K562 (cell line): ENCODE measurements around the gene FANCC. TPM values are rescaled to one million over a fixed set of nuclear protein-coding genes. Genes with fewer than 3 reads are reported as not detected.

ENCODE experiments used
- ATAC-seq: fragments of 200-7000 bp; cut with Tn5 transposase; 3 replicates; pipeline ENCODE4 v1.9.1; 2020; ENCODE audit warnings: moderate library complexity
- BruUV-seq: library from RNA; stranded (reverse); fragments of 400-500 nt; replicated peaks from 2 replicates; lab custom pipeline; 2021; lab: Mats Ljungman, UMichigan
- CTCF ChIA-PET: fragments of 300-600 bp; formaldehyde crosslinking; extraction: SDS; loops from one replicate; lab custom pipeline; 2021; ENCODE audit warnings: low intra/inter-chr PET ratio; lab: Yijun Ruan, JAX
- POLR2A ChIA-PET: fragments of 300-600, 350-650 bp; sonication (Branson Sonifier 250); formaldehyde crosslinking; extraction: SDS; loops from one replicate; lab custom pipeline; 2021; ENCODE audit warnings: antibody characterized with exemption, inconsistent platforms; lab: Yijun Ruan, JAX
- DNase-seq, 4 experiments: peaks; one replicate each; pipeline versions ENCODE4 v3.0.0 to v3.0.0-alpha.2; 2011 to 2018; ENCODE audit warnings: low spot score in 3 of 4, mixed read lengths in 3 of 4; ENCODE audit errors: extremely low read depth in 1 of 4
- FAIRE-seq: peaks from 2 replicates; lab custom pipeline; 2011; peaks lifted over from hg19 to GRCh38; lab: Jason Lieb, UNC
- H2AFZ ChIP-seq: 2 replicates; pipeline ENCODE4 v1.6.0; 2011; ENCODE audit warnings: low read depth, low read length, control low read depth, inconsistent platforms
- H3K27ac ChIP-seq: fragments of 200-600 bp; 3 replicates; pipeline ENCODE4 v1.8.0; 2011; ENCODE audit warnings: low read depth, mild to moderate bottlenecking, control low read depth, inconsistent platforms, low read length, moderate library complexity, mixed read lengths; ENCODE audit errors: extremely low read depth
- H3K27me3 ChIP-seq, 2 experiments: fragments of 300-600 bp in 1 of 2; 2 replicates in 1 of 2; 3 replicates in 1 of 2; pipeline versions ENCODE4 v1.6.0 to v1.8.0; 2011; ENCODE audit warnings: inconsistent platforms in 2 of 2, low read length in 2 of 2, mild to moderate bottlenecking in 1 of 2, mixed read lengths in 1 of 2, moderate library complexity in 1 of 2; ENCODE audit not compliant: control insufficient read depth in 2 of 2, insufficient read depth in 2 of 2
- H3K36me3 ChIP-seq: fragments of 300-600 bp; 3 replicates; pipeline ENCODE4 v1.8.0; 2011; ENCODE audit warnings: mild to moderate bottlenecking, low read length, inconsistent platforms; ENCODE audit not compliant: control insufficient read depth, insufficient read depth
- H3K4me1 ChIP-seq, 2 experiments: fragments of 200-600 bp in 1 of 2; replicated peaks in 1 of 2; 2 replicates in 1 of 2; 3 replicates in 1 of 2; pipeline versions ENCODE4 v1.5.1 to v1.8.0; 2011; ENCODE audit warnings: inconsistent platforms in 2 of 2, low read length in 2 of 2, mild to moderate bottlenecking in 1 of 2, mixed read lengths in 1 of 2, moderate library complexity in 1 of 2; ENCODE audit not compliant: control insufficient read depth in 2 of 2, insufficient read depth in 2 of 2
- H3K4me2 ChIP-seq: 2 replicates; pipeline ENCODE4 v1.6.1; 2011; ENCODE audit warnings: low read length, control low read depth, inconsistent platforms, mixed read lengths; ENCODE audit not compliant: insufficient read depth
- H3K4me3 ChIP-seq: fragments of 200-600 bp; sonication (generic), shearing (Covaris generic); 2 replicates; pipeline ENCODE4 v1.5.1; 2016; ENCODE audit warnings: control low read depth, inconsistent platforms
- H3K79me2 ChIP-seq: fragments of 200-600 bp; 3 replicates; pipeline ENCODE4 v1.8.0; 2011; ENCODE audit warnings: low read length, inconsistent platforms; ENCODE audit not compliant: control insufficient read depth, insufficient read depth
- H3K9ac ChIP-seq, 2 experiments: 2 replicates each; pipeline versions ENCODE4 v1.6.0 to v1.6.1; 2011; ENCODE audit warnings: low read depth in 2 of 2, low read length in 2 of 2, control low read depth in 1 of 2, inconsistent platforms in 1 of 2, mild to moderate bottlenecking in 1 of 2, mixed read lengths in 1 of 2; ENCODE audit not compliant: insufficient read depth in 1 of 2
- H3K9me1 ChIP-seq: one replicate; pipeline ENCODE4 v1.6.0; 2011; ENCODE audit warnings: inconsistent platforms, mild to moderate bottlenecking, low read length, moderate library complexity; ENCODE audit not compliant: control insufficient read depth, insufficient read depth
- H3K9me3 ChIP-seq: replicated peaks from 2 replicates; pipeline ENCODE4 v1.5.1; 2011; ENCODE audit warnings: low read depth, low read length, inconsistent platforms; ENCODE audit not compliant: control insufficient read depth, insufficient read depth
- H4K20me1 ChIP-seq: replicated peaks from 2 replicates; pipeline ENCODE4 v1.6.1; 2011; ENCODE audit warnings: low read length, inconsistent platforms, mixed read lengths; ENCODE audit not compliant: control insufficient read depth, insufficient read depth
- ARID1B ChIP-seq: fragments of 450-650 bp; IDR thresholded peaks from 2 replicates; pipeline ENCODE4 v1.6.1; 2016; ENCODE audit warnings: antibody characterized with exemption, mild to moderate bottlenecking, inconsistent platforms
- CBFA2T3 ChIP-seq: fragments of 450-650 bp; IDR thresholded peaks from 2 replicates; pipeline ENCODE4 v1.6.1; 2017
- DPF2 ChIP-seq: fragments of 450-650 bp; IDR thresholded peaks from 2 replicates; pipeline ENCODE4 v1.6.1; 2016
- ELK1 ChIP-seq: sonication (generic); formaldehyde crosslinking; IDR thresholded peaks from 2 replicates; pipeline ENCODE4 v1.8.1; 2022; ENCODE audit warnings: missing genetic modification reagents
- FOSL1 ChIP-seq: fragments of 200-800 bp; sonication (Bioruptor generic); conservative IDR thresholded peaks from 2 replicates; pipeline ENCODE4 v1.6.1; 2016; ENCODE audit warnings: missing genetic modification characterization, missing compliant biosample characterization
- JUND ChIP-seq, 2 experiments: IDR thresholded peaks; 2 replicates in 1 of 2; 3 replicates in 1 of 2; pipeline ENCODE4 v1.6.1; 2011; ENCODE audit warnings: borderline replicate concordance in 2 of 2, low read depth in 2 of 2, low read length in 2 of 2, improper control_type of control experiment in 1 of 2, missing biosample characterization in 1 of 2, missing genetic modification characterization in 1 of 2, missing genetic modification reagents in 1 of 2
- KLF6 ChIP-seq: fragments of 250-450 bp; sonication (Bioruptor Pico); IDR thresholded peaks from 2 replicates; pipeline ENCODE4 v1.4.0; 2020; ENCODE audit warnings: mild to moderate bottlenecking, moderate library complexity, borderline replicate concordance
- NFE2L1 ChIP-seq: fragments of 450-650 bp; IDR thresholded peaks from 2 replicates; pipeline ENCODE4 v1.6.1; 2016; ENCODE audit warnings: missing genetic modification characterization, low read depth, mild to moderate bottlenecking, missing compliant biosample characterization, moderate library complexity, borderline replicate concordance
- RAD51 ChIP-seq: fragments of 450-650 bp; IDR thresholded peaks from 2 replicates; pipeline ENCODE4 v1.7.1; 2016; ENCODE audit warnings: low read depth, mild to moderate bottlenecking, borderline replicate concordance
- RCOR1 ChIP-seq, 2 experiments: IDR thresholded peaks; 2 replicates each; pipeline ENCODE4 v1.6.1; 2012; ENCODE audit warnings: low read depth in 2 of 2, low read length in 2 of 2, borderline replicate concordance in 1 of 2, improper control_type of control experiment in 1 of 2
- SMARCB1 ChIP-seq: IDR thresholded peaks from 2 replicates; pipeline ENCODE4 v1.6.1; 2011; ENCODE audit warnings: improper control_type of control experiment, low read depth; ENCODE audit not compliant: insufficient read length
- TGIF2 ChIP-seq: sonication (generic); formaldehyde crosslinking; IDR thresholded peaks from 2 replicates; pipeline ENCODE4 v1.8.1; 2022; ENCODE audit warnings: mild to moderate bottlenecking, missing genetic modification reagents, moderate library complexity
- ZFP1 ChIP-seq: fragments of 450-650 bp; formaldehyde crosslinking; IDR thresholded peaks from 2 replicates; pipeline ENCODE4 v1.4.0; 2020; ENCODE audit warnings: mild to moderate bottlenecking, mixed read lengths
- ZNF232 ChIP-seq: sonication (generic); formaldehyde crosslinking; IDR thresholded peaks from 2 replicates; pipeline ENCODE4 v1.8.0; 2022; ENCODE audit warnings: mild to moderate bottlenecking, missing genetic modification reagents
- ZNF398 ChIP-seq: fragments of 250-450 bp; sonication (Bioruptor Pico); IDR thresholded peaks from 2 replicates; pipeline ENCODE4 v1.8.0; 2021; ENCODE audit warnings: moderate library complexity, mild to moderate bottlenecking, inconsistent platforms
- ZNF79 ChIP-seq: fragments of 250-450 bp; sonication (Bioruptor Pico); IDR thresholded peaks from 2 replicates; pipeline ENCODE4 v1.4.0; 2020; ENCODE audit warnings: low read depth, mild to moderate bottlenecking, moderate library complexity
- WGBS: fragments of 100-300 bp; shearing (Covaris generic); methylation state at CpG from one replicate; pipeline ENCODE4 v1.1.6; 2016; ENCODE audit warnings: low coverage, mixed read lengths; ENCODE audit not compliant: insufficient coverage; ENCODE audit errors: missing lambda C conversion rate; 5-methylcytosine and 5-hydroxymethylcytosine counted together
- in situ Hi-C: fragments of 300-500 bp; cut with MboI; formaldehyde crosslinking; loops from 4 replicates; pipeline ENCODE4 v1.15.0; 2018; ENCODE audit warnings: inconsistent platforms, mixed read lengths
- intact Hi-C: fragments of 100-400 bp; cut with micrococcal nuclease; formaldehyde crosslinking; loops from 2 replicates; pipeline ENCODE4 v1.14.2; 2022
- polyA plus RNA-seq, 8 experiments: library from polyadenylated mRNA; depleted of rRNA in 4 of 8; stranded (reverse) in 5 of 8; unstranded in 3 of 8; fragments of >200 nt; fragmentation: Nextera tagmentation in 2 of 8; fragmentation: Illumina TruSeq in 1 of 8; extraction: Ambion mirVana in 2 of 8; extraction: Trizol in 1 of 8; gene quantifications; 2 replicates each; pipeline versions ENCODE4 v1.2.1 to v1.2.3, GENCODE V29; 2011 to 2014; ENCODE audit warnings: inconsistent platforms in 1 of 8, missing spikeins in 1 of 8
- total RNA-seq, 7 experiments: library from RNA; depleted of rRNA in 6 of 7; stranded (reverse); fragments of >200 nt in 6 of 7; fragmentation: Illumina TruSeq in 2 of 7; extraction: Trizol in 2 of 7; gene quantifications; 2 replicates each; pipeline versions ENCODE4 v1.2.1 to v1.2.3, GENCODE V29; 2011 to 2021; ENCODE audit warnings: low replicate concordance in 1 of 7
- TF ChIP-seq, protein P1 (sequence below): fragments of 250-450 bp; sonication (Bioruptor Pico); IDR thresholded peaks from 2 replicates; pipeline ENCODE4 v1.8.0; 2022; ENCODE audit warnings: moderate library complexity, mild to moderate bottlenecking, inconsistent platforms
- TF ChIP-seq, protein P2 (sequence below), 2 experiments: fragments of 450-650 bp in 1 of 2; sonication (generic) in 1 of 2; formaldehyde crosslinking in 1 of 2; IDR thresholded peaks in 1 of 2; conservative IDR thresholded peaks in 1 of 2; 2 replicates each; pipeline versions ENCODE4 v1.6.1 to v1.8.1; 2016 to 2023; ENCODE audit warnings: mild to moderate bottlenecking in 2 of 2, moderate library complexity in 2 of 2, inconsistent platforms in 1 of 2, missing genetic modification reagents in 1 of 2

Gene FANCC
- total and polyA plus RNA-seq, 9 of the 15 experiments (the other 6 are each of a cell fraction or from before 2014, with no cell fraction given), result 4.6 to 18.4 (median 14.2) TPM

GRCh38 chr9:95261890-95262289, 55.6 kb downstream of the FANCC start:
- FAIRE-seq, result peak; percentile 82
- H3K79me2 ChIP-seq, result no peaks in the 10 kb centered on the region; the same call in 2 of the 3 replicates
- intact Hi-C loops, result loop anchor here (10.0 kb wide), 2 partner anchors 477 to 577 kb away; no protein-coding TSS in a partner anchor
- H2AFZ ChIP-seq, result no peak overlapping the region
- H3K27me3 ChIP-seq, result peaks cover 0 to under 1% of the 10 kb centered on the region in 2 experiments; a peak in 2 of 5 replicates
- no peak overlapping the region for H3K9ac ChIP-seq
- H3K9me1 ChIP-seq, result no peaks in the 10 kb centered on the region
- DNase-seq, result peak in 1 of 4 experiments; percentile 44
- peaks cover 16% of the 10 kb centered on the region; the same call in 1 of the 2 replicates for H4K20me1 ChIP-seq
- H3K4me1 ChIP-seq, result peaks cover 0 to 12% of the 10 kb centered on the region in 2 experiments; a peak in 4 of 5 replicates
- in situ Hi-C loops, result no loop called here
- POLR2A ChIA-PET, result interaction anchor here (1.3 kb wide), 1 partner anchor 9 kb away, joined by 3 read pairs; no protein-coding TSS in a partner anchor
- no TSS peak for BruUV-seq
- CTCF ChIA-PET, result no interaction called here
- no peaks in the 10 kb centered on the region for H3K9me3 ChIP-seq
- ATAC-seq, result peak; percentile 79
- 0% methylated on average over 1 of the region's 1 CpG for WGBS
- H3K36me3 ChIP-seq, result no peaks in the 10 kb centered on the region
- no peak overlapping the region for H3K4me3 ChIP-seq
- H3K4me2 ChIP-seq, result no peak overlapping the region
- H3K27ac ChIP-seq, result no peak overlapping the region
- TF ChIP-seq ZNF79 (CRISPR knock-in tag) (no peak), RAD51 (no peak), ZNF398 (CRISPR knock-in tag) (no peak), FOSL1 (tag) (peak; percentile 67), ARID1B (peak; percentile 45), ZFP1 (CRISPR knock-in tag) (no peak), ELK1 (CRISPR knock-in tag) (no peak), NFE2L1 (tag) (no peak), JUND (IDR thresholded peaks at IDR 0.05; ENCODE audit: borderline replicate concordance, low read depth, low read length) (peak; percentile 59; the same call in 1 of the 2 replicates), JUND (tag; IDR thresholded peaks at IDR 0.05; ENCODE audit: borderline replicate concordance, low read depth, low read length) (peak; percentile 61; the same call in 2 of the 3 replicates), ZNF232 (CRISPR knock-in tag) (no peak), KLF6 (CRISPR knock-in tag) (no peak), CBFA2T3 (peak; percentile 45), DPF2 (0 out of 2 replicates have a peak, but pooled peaks have one; percentile 19), RCOR1 (IDR thresholded peaks at IDR 0.05; ENCODE audit: borderline replicate concordance in 1 of 2, low read depth in 2 of 2, low read length in 2 of 2) (0 out of 4 replicates have a peak, but pooled peaks of 1 of the 2 experiments have one; percentile 15), TGIF2 (CRISPR knock-in tag) (no peak), SMARCB1 (no peak)
- TF ChIP-seq, protein P1, sequence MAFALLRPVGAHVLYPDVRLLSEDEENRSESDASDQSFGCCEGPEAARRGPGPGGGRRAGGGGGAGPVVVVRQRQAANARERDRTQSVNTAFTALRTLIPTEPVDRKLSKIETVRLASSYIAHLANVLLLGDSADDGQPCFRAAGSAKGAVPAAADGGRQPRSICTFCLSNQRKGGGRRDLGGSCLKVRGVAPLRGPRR, result no peak
- TF ChIP-seq, protein P2, sequence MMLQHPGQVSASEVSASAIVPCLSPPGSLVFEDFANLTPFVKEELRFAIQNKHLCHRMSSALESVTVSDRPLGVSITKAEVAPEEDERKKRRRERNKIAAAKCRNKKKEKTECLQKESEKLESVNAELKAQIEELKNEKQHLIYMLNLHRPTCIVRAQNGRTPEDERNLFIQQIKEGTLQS (IDR thresholded peaks at IDR 0.05), result peak; percentile 17; the same call in 1 of the 2 replicates
- TF ChIP-seq, protein P2 (CRISPR knock-in tag; conservative IDR thresholded peaks at IDR 0.05), result no peak
